ENCODE results near the gene ATP5F1D.

ATP5F1D gene

GRCh38 chr19:1279782-1280341, 38.3 kb downstream of the ATP5F1D start:
- Histone ChIP-seq H3K4me1 (ENCODE audit: control insufficient read depth in 1 of 2, insufficient read depth in 2 of 2, low read length in 2 of 2) (peaks cover 8 to 12% of the 10 kb centered on the region in 2 experiments), H4K8ac (ENCODE audit: low read depth, low read length) (no peak overlapping the region), H3K79me2 (ENCODE audit: control insufficient read depth, insufficient read depth, low read length, poor library complexity) (peaks cover 9% of the 10 kb centered on the region), H3K4me2 (ENCODE audit: low read length) (no peak overlapping the region), H2BK5ac (ENCODE audit: low read depth, low read length, poor library complexity) (no peak overlapping the region), H4K91ac (ENCODE audit: low read depth, low read length) (no peak overlapping the region), H4K12ac (ENCODE audit: low read depth, low read length) (no peak overlapping the region), H3K79me1 (ENCODE audit: low read length) (peaks cover 11% of the 10 kb centered on the region), H3K14ac (ENCODE audit: low read length) (no peak overlapping the region), H2BK12ac (ENCODE audit: low read length) (no peak overlapping the region), H3K27ac (ENCODE audit: low read depth, low read length) (no peak overlapping the region), H3K9me3 (ENCODE audit: insufficient read depth, low read depth, low read length) (no peaks in the 10 kb centered on the region), H3K27me3 (ENCODE audit: insufficient read depth, low read length) (no peaks in the 10 kb centered on the region), H2AFZ (ENCODE audit: insufficient read depth, low read length, poor library complexity) (no peak overlapping the region), H3K9ac (ENCODE audit: low read length) (no peak overlapping the region), H3K18ac (ENCODE audit: low read length) (no peak overlapping the region), H2BK120ac (ENCODE audit: insufficient read depth, low read length, poor library complexity) (no peak overlapping the region), H3K23ac (ENCODE audit: low read length) (no peak overlapping the region), H2AK5ac (ENCODE audit: low read length) (no peak overlapping the region), H3K36me3 (ENCODE audit: control insufficient read depth in 1 of 2, insufficient read depth in 2 of 2, low read length in 2 of 2) (peaks cover 12% of the 10 kb centered on the region in 2 experiments), H3K4me3 (ENCODE audit: low read depth, low read length) (no peak overlapping the region), H3K4ac (ENCODE audit: low read depth, low read length) (no peak overlapping the region)
- peak; percentile 76 to 91 for DNase-seq
- WGBS (ENCODE audit: extremely low coverage, insufficient coverage, insufficient read length), result no CpG with 5 or more reads among the region's 10 CpGs

- Histone ChIP-seq H2AFZ (ENCODE audit: insufficient read depth, low read length, poor library complexity) (no peak overlapping the region), H3K4ac (ENCODE audit: low read depth, low read length) (no peak overlapping the region), H3K4me3 (ENCODE audit: low read depth, low read length) (no peak overlapping the region), H2BK5ac (ENCODE audit: low read depth, low read length, poor library complexity) (no peak overlapping the region), H4K91ac (ENCODE audit: low read depth, low read length) (no peak overlapping the region), H3K9me3 (ENCODE audit: insufficient read depth, low read depth, low read length) (no peaks in the 10 kb centered on the region), H2AK5ac (ENCODE audit: low read length) (no peak overlapping the region), H3K9ac (ENCODE audit: low read length) (no peak overlapping the region), H3K79me1 (ENCODE audit: low read length) (peaks cover 4% of the 10 kb centered on the region), H3K23ac (ENCODE audit: low read length) (no peak overlapping the region), H2BK120ac (ENCODE audit: insufficient read depth, low read length, poor library complexity) (no peak overlapping the region), H3K36me3 (ENCODE audit: control insufficient read depth in 1 of 2, insufficient read depth in 2 of 2, low read length in 2 of 2) (peaks cover 10% of the 10 kb centered on the region in 2 experiments), H3K14ac (ENCODE audit: low read length) (no peak overlapping the region), H4K12ac (ENCODE audit: low read depth, low read length) (no peak overlapping the region), H2BK12ac (ENCODE audit: low read length) (no peak overlapping the region), H4K8ac (ENCODE audit: low read depth, low read length) (no peak overlapping the region), H3K18ac (ENCODE audit: low read length) (no peak overlapping the region), H3K4me1 (ENCODE audit: control insufficient read depth in 1 of 2, insufficient read depth in 2 of 2, low read length in 2 of 2) (peaks cover 7 to 10% of the 10 kb centered on the region in 2 experiments), H3K27ac (ENCODE audit: low read depth, low read length) (no peak overlapping the region), H3K27me3 (ENCODE audit: insufficient read depth, low read length) (peaks cover under 1% of the 10 kb centered on the region), H3K4me2 (ENCODE audit: low read length) (no peak overlapping the region), H3K79me2 (ENCODE audit: control insufficient read depth, insufficient read depth, low read length, poor library complexity) (peaks cover 3% of the 10 kb centered on the region)
- DNase-seq, result no peak
- WGBS (ENCODE audit: extremely low coverage, insufficient coverage, insufficient read length), result no CpG with 5 or more reads among the region's 53 CpGs
These were observed 39.4 kb downstream of the ATP5F1D start for GRCh38 chr19:1280636-1281568.

GRCh38 chr19:1281569-1282287, 40.2 kb downstream of the ATP5F1D start:
- Histone ChIP-seq H3K27ac (ENCODE audit: low read depth, low read length) (no peak overlapping the region), H3K36me3 (ENCODE audit: control insufficient read depth in 1 of 2, insufficient read depth in 2 of 2, low read length in 2 of 2) (peaks cover 10% of the 10 kb centered on the region in 2 experiments), H3K23ac (ENCODE audit: low read length) (no peak overlapping the region), H2AFZ (ENCODE audit: insufficient read depth, low read length, poor library complexity) (no peak overlapping the region), H3K14ac (ENCODE audit: low read length) (no peak overlapping the region), H3K18ac (ENCODE audit: low read length) (no peak overlapping the region), H2BK120ac (ENCODE audit: insufficient read depth, low read length, poor library complexity) (no peak overlapping the region), H3K27me3 (ENCODE audit: insufficient read depth, low read length) (peaks cover 7% of the 10 kb centered on the region), H3K9ac (ENCODE audit: low read length) (no peak overlapping the region), H3K79me1 (ENCODE audit: low read length) (no peaks in the 10 kb centered on the region), H3K4ac (ENCODE audit: low read depth, low read length) (no peak overlapping the region), H4K91ac (ENCODE audit: low read depth, low read length) (no peak overlapping the region), H3K4me3 (ENCODE audit: low read depth, low read length) (no peak overlapping the region), H3K79me2 (ENCODE audit: control insufficient read depth, insufficient read depth, low read length, poor library complexity) (no peaks in the 10 kb centered on the region), H2AK5ac (ENCODE audit: low read length) (no peak overlapping the region), H4K8ac (ENCODE audit: low read depth, low read length) (no peak overlapping the region), H3K4me1 (ENCODE audit: control insufficient read depth in 1 of 2, insufficient read depth in 2 of 2, low read length in 2 of 2) (peaks cover under 1 to 8% of the 10 kb centered on the region in 2 experiments), H2BK5ac (ENCODE audit: low read depth, low read length, poor library complexity) (no peak overlapping the region), H3K4me2 (ENCODE audit: low read length) (no peak overlapping the region), H2BK12ac (ENCODE audit: low read length) (no peak overlapping the region), H3K9me3 (ENCODE audit: insufficient read depth, low read depth, low read length) (no peaks in the 10 kb centered on the region), H4K12ac (ENCODE audit: low read depth, low read length) (no peak overlapping the region)
- DNase-seq, result no peak
- 100% methylated on average over 1 of the region's 15 CpGs for WGBS (ENCODE audit: extremely low coverage, insufficient coverage, insufficient read length)

- no peak overlapping the region for H3K27ac ChIP-seq (ENCODE audit: low read depth, low read length)
- DNase-seq, result no peak
- H3K4ac ChIP-seq (ENCODE audit: low read depth, low read length), result no peak overlapping the region
- no peak overlapping the region for H2BK120ac ChIP-seq (ENCODE audit: insufficient read depth, low read length, poor library complexity)
- H3K9ac ChIP-seq (ENCODE audit: low read length), result no peak overlapping the region
- no peak overlapping the region for H2AK5ac ChIP-seq (ENCODE audit: low read length)
- no peak overlapping the region for H2BK12ac ChIP-seq (ENCODE audit: low read length)
- no peak overlapping the region for H3K23ac ChIP-seq (ENCODE audit: low read length)
- H3K4me2 ChIP-seq (ENCODE audit: low read length), result no peak overlapping the region
- no peak overlapping the region for H3K18ac ChIP-seq (ENCODE audit: low read length)
- no peaks in the 10 kb centered on the region for H3K79me1 ChIP-seq (ENCODE audit: low read length)
- no peak overlapping the region for H2AFZ ChIP-seq (ENCODE audit: insufficient read depth, low read length, poor library complexity)
- no CpG with 5 or more reads among the region's 18 CpGs for WGBS (ENCODE audit: extremely low coverage, insufficient coverage, insufficient read length)
- no peak overlapping the region for H4K91ac ChIP-seq (ENCODE audit: low read depth, low read length)
- no peaks in the 10 kb centered on the region for H3K79me2 ChIP-seq (ENCODE audit: control insufficient read depth, insufficient read depth, low read length, poor library complexity)
- H3K14ac ChIP-seq (ENCODE audit: low read length), result no peak overlapping the region
- no peak overlapping the region for H4K8ac ChIP-seq (ENCODE audit: low read depth, low read length)
- H2BK5ac ChIP-seq (ENCODE audit: low read depth, low read length, poor library complexity), result no peak overlapping the region
- H3K9me3 ChIP-seq (ENCODE audit: insufficient read depth, low read depth, low read length), result no peaks in the 10 kb centered on the region
- H3K4me1 ChIP-seq (ENCODE audit: control insufficient read depth in 1 of 2, insufficient read depth in 2 of 2, low read length in 2 of 2), result peaks cover 0 to 10% of the 10 kb centered on the region in 2 experiments
- peaks cover 7% of the 10 kb centered on the region for H3K27me3 ChIP-seq (ENCODE audit: insufficient read depth, low read length)
- H3K4me3 ChIP-seq (ENCODE audit: low read depth, low read length), result no peak overlapping the region
- H3K36me3 ChIP-seq (ENCODE audit: control insufficient read depth in 1 of 2, insufficient read depth in 2 of 2, low read length in 2 of 2), result peaks cover 10% of the 10 kb centered on the region in 2 experiments
- no peak overlapping the region for H4K12ac ChIP-seq (ENCODE audit: low read depth, low read length)
These were observed 41.1 kb downstream of the ATP5F1D start for GRCh38 chr19:1282588-1283206.
